ENCODE results near the gene CPA5.

DNA sequence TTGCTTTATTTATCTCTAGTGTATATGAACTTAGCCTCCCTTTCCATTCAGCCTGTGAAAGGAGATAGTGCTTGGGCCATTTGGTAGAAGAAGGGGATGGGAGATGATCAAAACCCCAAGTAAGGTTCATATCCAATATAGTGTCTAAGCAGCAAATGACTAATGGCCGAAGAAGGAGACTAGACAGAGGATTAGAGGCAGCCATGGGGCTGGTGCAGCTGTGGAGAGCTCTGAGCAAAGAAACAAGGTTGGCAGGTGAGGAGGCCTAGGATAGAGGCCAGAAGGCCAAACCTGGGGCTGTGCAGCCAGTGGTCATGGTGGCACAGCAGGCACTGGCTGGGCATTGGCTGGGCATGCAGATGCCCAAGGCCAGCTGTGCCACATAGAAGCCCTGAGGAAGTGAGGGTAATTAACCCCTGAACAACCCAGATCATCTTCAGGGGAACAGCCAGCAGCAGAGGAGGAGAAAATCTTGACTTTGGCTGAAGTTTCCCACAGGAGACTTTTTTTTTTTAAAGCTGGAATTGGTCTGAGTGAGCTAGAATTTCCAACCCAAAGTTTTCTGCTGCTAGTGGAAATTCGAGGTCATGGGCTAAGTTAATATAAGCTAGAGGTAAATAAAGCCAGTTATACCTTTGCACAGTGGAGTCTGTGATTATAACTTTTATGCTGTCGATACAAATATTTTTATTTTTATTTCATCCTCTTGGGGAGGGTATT, 25.4 kb downstream of the CPA5 start:
- TF ChIP-seq TBL1XR1 (IDR thresholded peaks at IDR 0.05; ENCODE audit: low read depth, low read length) (no peak), ZNF24 (IDR thresholded peaks at IDR 0.05) (no peak), EED (IDR thresholded peaks at IDR 0.05; ENCODE audit: low read depth) (no peak), ESRRA (IDR thresholded peaks at IDR 0.05; ENCODE audit: low read length) (no peak), EZH2 (IDR thresholded peaks at IDR 0.05; ENCODE audit: borderline replicate concordance, control insufficient read depth, low read depth, low read length) (no peak), GABPA (IDR thresholded peaks at IDR 0.05; ENCODE audit: low read depth) (no peak), YY1 (IDR thresholded peaks at IDR 0.05; ENCODE audit: low read depth, low read length) (no peak), SMAD1 (IDR thresholded peaks at IDR 0.05; ENCODE audit: low read depth, partially characterized antibody) (no peak), POLR2A (IDR thresholded peaks at IDR 0.05; ENCODE audit: low read depth, low read length) (no peak)
- TF ChIP-seq, protein P1, sequence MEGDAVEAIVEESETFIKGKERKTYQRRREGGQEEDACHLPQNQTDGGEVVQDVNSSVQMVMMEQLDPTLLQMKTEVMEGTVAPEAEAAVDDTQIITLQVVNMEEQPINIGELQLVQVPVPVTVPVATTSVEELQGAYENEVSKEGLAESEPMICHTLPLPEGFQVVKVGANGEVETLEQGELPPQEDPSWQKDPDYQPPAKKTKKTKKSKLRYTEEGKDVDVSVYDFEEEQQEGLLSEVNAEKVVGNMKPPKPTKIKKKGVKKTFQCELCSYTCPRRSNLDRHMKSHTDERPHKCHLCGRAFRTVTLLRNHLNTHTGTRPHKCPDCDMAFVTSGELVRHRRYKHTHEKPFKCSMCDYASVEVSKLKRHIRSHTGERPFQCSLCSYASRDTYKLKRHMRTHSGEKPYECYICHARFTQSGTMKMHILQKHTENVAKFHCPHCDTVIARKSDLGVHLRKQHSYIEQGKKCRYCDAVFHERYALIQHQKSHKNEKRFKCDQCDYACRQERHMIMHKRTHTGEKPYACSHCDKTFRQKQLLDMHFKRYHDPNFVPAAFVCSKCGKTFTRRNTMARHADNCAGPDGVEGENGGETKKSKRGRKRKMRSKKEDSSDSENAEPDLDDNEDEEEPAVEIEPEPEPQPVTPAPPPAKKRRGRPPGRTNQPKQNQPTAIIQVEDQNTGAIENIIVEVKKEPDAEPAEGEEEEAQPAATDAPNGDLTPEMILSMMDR (IDR thresholded peaks at IDR 0.05 in 2 of 3, conservative IDR thresholded peaks at IDR 0.05 in 1 of 3; ENCODE audit: control insufficient read depth in 2 of 3, extremely low read depth in 1 of 3, insufficient read depth in 1 of 3, low read depth in 3 of 3, low read length in 3 of 3) = no peak
- TF ChIP-seq, protein P2, sequence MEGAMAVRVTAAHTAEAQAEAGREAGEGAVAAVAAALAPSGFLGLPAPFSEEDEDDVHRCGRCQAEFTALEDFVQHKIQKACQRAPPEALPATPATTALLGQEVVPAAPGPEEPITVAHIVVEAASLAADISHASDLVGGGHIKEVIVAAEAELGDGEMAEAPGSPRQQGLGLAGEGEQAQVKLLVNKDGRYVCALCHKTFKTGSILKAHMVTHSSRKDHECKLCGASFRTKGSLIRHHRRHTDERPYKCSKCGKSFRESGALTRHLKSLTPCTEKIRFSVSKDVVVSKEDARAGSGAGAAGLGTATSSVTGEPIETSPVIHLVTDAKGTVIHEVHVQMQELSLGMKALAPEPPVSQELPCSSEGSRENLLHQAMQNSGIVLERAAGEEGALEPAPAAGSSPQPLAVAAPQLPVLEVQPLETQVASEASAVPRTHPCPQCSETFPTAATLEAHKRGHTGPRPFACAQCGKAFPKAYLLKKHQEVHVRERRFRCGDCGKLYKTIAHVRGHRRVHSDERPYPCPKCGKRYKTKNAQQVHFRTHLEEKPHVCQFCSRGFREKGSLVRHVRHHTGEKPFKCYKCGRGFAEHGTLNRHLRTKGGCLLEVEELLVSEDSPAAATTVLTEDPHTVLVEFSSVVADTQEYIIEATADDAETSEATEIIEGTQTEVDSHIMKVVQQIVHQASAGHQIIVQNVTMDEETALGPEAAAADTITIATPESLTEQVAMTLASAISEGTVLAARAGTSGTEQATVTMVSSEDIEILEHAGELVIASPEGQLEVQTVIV (IDR thresholded peaks at IDR 0.05; ENCODE audit: borderline replicate concordance, partially characterized antibody) = no peak

Data from GM12878 (cell line).